22Rv1 (cell line): ENCODE measurements around the gene IGLON5.

ENCODE experiments used
- ZFX ChIP-seq: fragments of 450-650 bp; IDR thresholded peaks from 2 replicates; pipeline ENCODE4 v1.6.1; 2017; ENCODE audit warnings: antibody characterized with exemption, borderline replicate concordance
- TF ChIP-seq, protein P1 (sequence below): fragments of 450-650 bp; IDR thresholded peaks from 2 replicates; pipeline ENCODE4 v1.5.1; 2017; ENCODE audit warnings: mild to moderate bottlenecking

DNA sequence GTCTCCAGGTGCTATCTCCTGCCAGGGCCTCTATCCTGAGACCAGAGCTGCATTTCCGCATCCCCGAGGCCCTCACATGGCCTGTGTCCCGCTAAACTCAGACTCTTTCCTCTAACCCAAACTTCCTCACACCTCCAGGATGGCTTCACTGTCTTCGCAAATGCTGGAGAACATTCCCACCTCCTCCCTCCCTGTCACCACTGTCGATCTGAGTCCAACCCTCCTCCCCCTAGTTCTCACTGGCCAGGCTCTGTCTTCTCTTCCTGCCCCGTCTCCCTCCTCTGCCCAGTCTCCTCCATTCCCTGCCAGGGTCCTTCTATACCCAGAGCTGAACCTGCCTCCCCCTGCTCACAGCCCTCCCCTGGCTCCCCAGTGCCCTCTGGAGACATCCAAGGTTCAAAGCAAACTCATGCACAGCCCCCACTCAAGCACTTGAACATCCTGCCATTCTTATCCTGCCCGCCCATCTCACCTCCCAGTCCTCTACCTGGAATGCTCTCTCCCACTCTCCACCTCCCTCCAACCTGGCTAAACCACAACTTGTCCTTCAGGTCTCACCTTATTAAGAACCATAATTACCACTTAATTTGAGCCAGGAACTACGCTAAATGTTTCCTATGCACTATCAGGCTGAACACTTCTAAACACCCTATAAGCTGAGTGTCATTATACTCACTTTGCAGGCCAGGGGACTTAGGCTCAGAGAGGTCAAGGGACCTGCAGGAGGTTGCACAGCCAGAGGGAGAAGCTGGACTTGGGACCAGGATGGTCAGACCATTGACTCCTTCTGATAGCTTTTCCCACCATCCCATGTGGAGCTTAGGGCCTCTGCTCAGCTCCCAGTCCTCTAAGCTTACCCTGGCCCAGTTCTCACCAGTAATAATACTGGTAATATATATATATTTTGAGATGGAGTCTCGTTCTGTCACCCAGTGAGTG lies 31.5 kb downstream of the IGLON5 start:
- TF ChIP-seq, protein P1, sequence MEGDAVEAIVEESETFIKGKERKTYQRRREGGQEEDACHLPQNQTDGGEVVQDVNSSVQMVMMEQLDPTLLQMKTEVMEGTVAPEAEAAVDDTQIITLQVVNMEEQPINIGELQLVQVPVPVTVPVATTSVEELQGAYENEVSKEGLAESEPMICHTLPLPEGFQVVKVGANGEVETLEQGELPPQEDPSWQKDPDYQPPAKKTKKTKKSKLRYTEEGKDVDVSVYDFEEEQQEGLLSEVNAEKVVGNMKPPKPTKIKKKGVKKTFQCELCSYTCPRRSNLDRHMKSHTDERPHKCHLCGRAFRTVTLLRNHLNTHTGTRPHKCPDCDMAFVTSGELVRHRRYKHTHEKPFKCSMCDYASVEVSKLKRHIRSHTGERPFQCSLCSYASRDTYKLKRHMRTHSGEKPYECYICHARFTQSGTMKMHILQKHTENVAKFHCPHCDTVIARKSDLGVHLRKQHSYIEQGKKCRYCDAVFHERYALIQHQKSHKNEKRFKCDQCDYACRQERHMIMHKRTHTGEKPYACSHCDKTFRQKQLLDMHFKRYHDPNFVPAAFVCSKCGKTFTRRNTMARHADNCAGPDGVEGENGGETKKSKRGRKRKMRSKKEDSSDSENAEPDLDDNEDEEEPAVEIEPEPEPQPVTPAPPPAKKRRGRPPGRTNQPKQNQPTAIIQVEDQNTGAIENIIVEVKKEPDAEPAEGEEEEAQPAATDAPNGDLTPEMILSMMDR = no peak
- no peak for TF ChIP-seq ZFX
